CD4-positive, alpha-beta T cell (primary cell): ENCODE results near the gene FARP1. TPM values are rescaled to one million over a fixed set of nuclear protein-coding genes. Genes with fewer than 3 reads are reported as not detected.

ENCODE experiments used
- ATAC-seq: fragments of 200-7000 bp; cut with Tn5 transposase; one replicate; pipeline ENCODE4 v1.10.0; 2022; ENCODE audit warnings: mild to moderate bottlenecking; ENCODE audit not compliant: poor library complexity
- CTCF ChIA-PET: fragments of 350-600 bp; sonication (Branson Sonifier 250); formaldehyde crosslinking; loops from one replicate; lab custom pipeline; 2021; ENCODE audit warnings: antibody characterized with exemption, inconsistent platforms; lab: Charles Lee
- POLR2A ChIA-PET: fragments of 350-600 bp; sonication (Branson Sonifier 250); formaldehyde crosslinking; loops from one replicate; lab custom pipeline; 2021; ENCODE audit warnings: antibody characterized with exemption, inconsistent platforms; lab: Charles Lee
- DNase-seq, 14 experiments: peaks; one replicate each; pipeline ENCODE4 v3.0.0-alpha.2; 2013 to 2020; ENCODE audit warnings: mixed read lengths in 2 of 14
- H3K27ac ChIP-seq, 2 donors: one replicate each; pipeline versions ENCODE4 v1.5.1 to v1.7.0; 2013; ENCODE audit warnings: low read length in 2 of 2, low read depth in 1 of 2, mild to moderate bottlenecking in 1 of 2
- H3K27me3 ChIP-seq, 2 experiments: 1 replicate in 1 of 2; 2 replicates in 1 of 2; pipeline versions ENCODE4 v1.6.1 to v1.7.0; 2013; ENCODE audit warnings: low read length in 2 of 2, control low read depth in 1 of 2, mild to moderate bottlenecking in 1 of 2, moderate library complexity in 1 of 2; ENCODE audit not compliant: insufficient read depth in 2 of 2, control insufficient read depth in 1 of 2
- H3K36me3 ChIP-seq: one replicate; pipeline ENCODE4 v1.6.1; 2013; ENCODE audit warnings: low read length, control low read depth; ENCODE audit not compliant: insufficient read depth
- H3K4me1 ChIP-seq: one replicate; pipeline ENCODE4 v1.6.1; 2013; ENCODE audit warnings: low read length, control low read depth; ENCODE audit not compliant: insufficient read depth
- H3K4me3 ChIP-seq: one replicate; pipeline ENCODE4 v1.5.1; 2013; ENCODE audit warnings: mild to moderate bottlenecking, low read length, moderate library complexity
- H3K9me3 ChIP-seq, 2 experiments: 1 replicate in 1 of 2; 2 replicates in 1 of 2; pipeline versions ENCODE4 v1.6.1 to v1.7.0; 2013; ENCODE audit warnings: low read length in 2 of 2, mild to moderate bottlenecking in 2 of 2, control low read depth in 1 of 2, moderate library complexity in 1 of 2; ENCODE audit not compliant: control insufficient read depth in 1 of 2, insufficient read depth in 1 of 2
- H3K27ac Mint-ChIP-seq: one replicate; pipeline ENCODE4 v1.8.0; 2020; ENCODE audit warnings: mixed read lengths
- H3K27me3 Mint-ChIP-seq: one replicate; pipeline ENCODE4 v1.8.0; 2021; ENCODE audit warnings: mixed read lengths
- H3K36me3 Mint-ChIP-seq: one replicate; pipeline ENCODE4 v1.8.0; 2021; ENCODE audit warnings: low read depth, mixed read lengths
- H3K4me1 Mint-ChIP-seq: one replicate; pipeline ENCODE4 v1.8.0; 2021; ENCODE audit warnings: low read depth, mixed read lengths
- H3K4me3 Mint-ChIP-seq: one replicate; pipeline ENCODE4 v1.8.0; 2020; ENCODE audit warnings: mild to moderate bottlenecking, mixed read lengths
- H3K9me3 Mint-ChIP-seq: one replicate; pipeline ENCODE4 v1.8.0; 2020; ENCODE audit warnings: mixed read lengths
- intact Hi-C, 2 experiments: fragments of 100-400 bp; cut with DNase I in 1 of 2; cut with micrococcal nuclease in 1 of 2; formaldehyde crosslinking; loops; one replicate each; pipeline versions ENCODE4 v1.15.1 to v1.9.0; 2023 to 2025; cut with DNase I, micrococcal nuclease
- total RNA-seq, 174 experiments: library from RNA in 2 of 174; stranded (reverse) in 2 of 174; gene quantifications; one replicate each; pipeline ENCODE4 v1.2.3 and lab custom pipeline; 2021 to 2026
- TF ChIP-seq, protein P1 (sequence below): fragments of 200-600 bp; IDR thresholded peaks from one replicate; pipeline ENCODE4 v1.8.0; 2022; ENCODE audit warnings: antibody characterized with exemption, mild to moderate bottlenecking

Gene FARP1
- total RNA-seq, 2 experiments from 2014 or later, result 0.30 TPM; not detected in 1

DNA sequence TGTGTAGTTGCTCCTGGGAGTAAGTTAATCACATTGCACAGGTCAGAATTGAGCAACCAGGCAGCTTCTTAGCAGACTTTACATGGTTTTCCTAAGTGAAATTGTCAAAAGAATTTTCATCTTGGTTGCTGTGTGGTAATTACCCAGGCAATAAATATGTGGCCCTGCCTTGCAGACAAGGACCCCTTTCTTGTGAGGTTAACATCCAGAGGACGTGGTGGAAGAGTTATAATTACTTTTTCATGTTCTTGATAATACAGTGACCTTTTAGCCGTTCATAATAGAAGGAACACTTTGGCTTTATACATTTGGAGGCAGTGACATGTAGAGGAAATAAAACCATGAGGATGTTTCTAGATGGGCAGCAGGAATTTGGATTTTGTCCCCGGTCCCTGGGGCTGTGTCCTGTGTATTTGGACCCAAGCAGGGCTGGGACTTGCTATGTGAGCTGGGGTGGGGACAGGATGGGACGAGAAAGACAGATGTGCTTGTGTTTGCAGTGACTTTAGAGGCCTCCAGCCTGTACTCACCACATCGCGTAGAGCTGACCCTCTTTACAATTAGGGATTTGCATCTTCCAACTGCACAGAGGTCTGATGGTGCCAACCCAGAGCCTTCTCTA is 277.8 kb downstream of the FARP1 start:
- Histone ChIP-seq H3K27me3 (peaks cover 0 to 3% of the 10 kb centered on the region in 2 experiments), H3K4me1 (no peaks in the 10 kb centered on the region), H3K4me3 (no peak overlapping the region), H3K36me3 (no peaks in the 10 kb centered on the region), H3K9me3 (peaks cover 0 to 6% of the 10 kb centered on the region in 2 experiments), H3K27ac (no peak overlapping the region)
- Mint-ChIP-seq H3K4me3 (no peak overlapping the region), H3K36me3 (no peaks in the 10 kb centered on the region), H3K27ac (no peak overlapping the region), H3K9me3 (peaks cover 4% of the 10 kb centered on the region), H3K4me1 (no peaks in the 10 kb centered on the region), H3K27me3 (peaks cover 5% of the 10 kb centered on the region)
- CTCF ChIA-PET, result no interaction called here
- ATAC-seq (no peak), DNase-seq (no peak)
- intact Hi-C loops, result no loop called here
- TF ChIP-seq, protein P1, sequence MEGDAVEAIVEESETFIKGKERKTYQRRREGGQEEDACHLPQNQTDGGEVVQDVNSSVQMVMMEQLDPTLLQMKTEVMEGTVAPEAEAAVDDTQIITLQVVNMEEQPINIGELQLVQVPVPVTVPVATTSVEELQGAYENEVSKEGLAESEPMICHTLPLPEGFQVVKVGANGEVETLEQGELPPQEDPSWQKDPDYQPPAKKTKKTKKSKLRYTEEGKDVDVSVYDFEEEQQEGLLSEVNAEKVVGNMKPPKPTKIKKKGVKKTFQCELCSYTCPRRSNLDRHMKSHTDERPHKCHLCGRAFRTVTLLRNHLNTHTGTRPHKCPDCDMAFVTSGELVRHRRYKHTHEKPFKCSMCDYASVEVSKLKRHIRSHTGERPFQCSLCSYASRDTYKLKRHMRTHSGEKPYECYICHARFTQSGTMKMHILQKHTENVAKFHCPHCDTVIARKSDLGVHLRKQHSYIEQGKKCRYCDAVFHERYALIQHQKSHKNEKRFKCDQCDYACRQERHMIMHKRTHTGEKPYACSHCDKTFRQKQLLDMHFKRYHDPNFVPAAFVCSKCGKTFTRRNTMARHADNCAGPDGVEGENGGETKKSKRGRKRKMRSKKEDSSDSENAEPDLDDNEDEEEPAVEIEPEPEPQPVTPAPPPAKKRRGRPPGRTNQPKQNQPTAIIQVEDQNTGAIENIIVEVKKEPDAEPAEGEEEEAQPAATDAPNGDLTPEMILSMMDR, result no peak
- POLR2A ChIA-PET, result no interaction called here

DNA sequence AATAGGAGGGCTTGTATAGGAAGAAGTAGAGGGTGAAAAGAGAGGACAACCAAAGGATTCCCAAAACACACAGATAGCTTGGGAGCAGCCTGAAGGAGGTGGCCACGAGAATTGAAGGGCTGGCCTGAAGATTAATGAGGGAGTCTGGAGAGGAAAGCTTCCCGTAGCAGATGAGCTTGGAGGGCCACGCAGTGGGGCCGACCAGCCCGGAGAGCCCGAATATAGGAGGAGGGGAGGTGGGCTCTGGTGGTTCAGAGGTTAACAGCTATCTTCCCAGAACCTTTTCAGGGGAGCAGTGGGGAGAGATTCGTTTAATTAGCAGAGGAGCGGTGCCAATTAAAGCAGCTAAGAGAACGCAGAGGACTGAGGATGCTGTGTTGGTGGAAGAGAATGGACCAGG is 279.2 kb downstream of the FARP1 start:
- Histone ChIP-seq H3K9me3 (no peaks in the 10 kb centered on the region), H3K27ac (no peak overlapping the region), H3K36me3 (no peaks in the 10 kb centered on the region), H3K27me3 (peaks cover 0 to 3% of the 10 kb centered on the region in 2 experiments), H3K4me1 (no peaks in the 10 kb centered on the region), H3K4me3 (no peak overlapping the region)
- intact Hi-C loops, result no loop called here
- Mint-ChIP-seq H3K27ac (no peak overlapping the region), H3K36me3 (no peaks in the 10 kb centered on the region), H3K9me3 (peaks cover under 1% of the 10 kb centered on the region), H3K27me3 (peaks cover 2% of the 10 kb centered on the region), H3K4me1 (no peaks in the 10 kb centered on the region), H3K4me3 (no peak overlapping the region)
- ChIA-PET CTCF (no interaction called here), POLR2A (no interaction called here)
- ATAC-seq (no peak), DNase-seq (no peak)
- TF ChIP-seq, protein P1, result no peak

DNA sequence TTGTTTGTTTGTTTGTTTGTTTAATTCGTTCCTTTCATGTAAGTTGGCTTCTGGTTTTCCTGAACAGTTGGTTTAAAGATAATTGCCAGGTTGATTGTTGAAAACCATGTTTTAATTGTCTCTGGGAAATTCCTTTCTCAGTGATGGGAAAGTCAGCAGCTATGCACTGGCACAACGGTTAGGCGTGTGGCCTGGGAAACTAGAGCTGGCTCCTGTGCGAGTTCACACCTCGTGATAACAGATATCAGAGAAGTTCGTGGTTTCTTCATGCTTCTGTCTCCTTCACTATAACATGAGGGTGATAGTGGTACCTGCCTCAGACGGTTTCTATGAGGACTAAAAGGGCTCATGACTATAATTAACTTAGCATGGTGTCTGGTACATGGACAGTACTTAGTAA is 280.5 kb downstream of the FARP1 start:
- intact Hi-C loops, result no loop called here
- CTCF ChIA-PET, result no interaction called here
- H3K27ac ChIP-seq, result no peak overlapping the region
- H3K36me3 ChIP-seq, result no peaks in the 10 kb centered on the region
- TF ChIP-seq, protein P1, result no peak
- Mint-ChIP-seq H3K36me3 (no peaks in the 10 kb centered on the region), H3K4me3 (no peak overlapping the region), H3K27me3 (peaks cover 4% of the 10 kb centered on the region), H3K27ac (no peak overlapping the region), H3K9me3 (no peaks in the 10 kb centered on the region), H3K4me1 (no peaks in the 10 kb centered on the region)
- DNase-seq, result no peak
- POLR2A ChIA-PET, result no interaction called here
- peaks cover 0 to 5% of the 10 kb centered on the region in 2 experiments for H3K27me3 ChIP-seq
- no peaks in the 10 kb centered on the region for H3K9me3 ChIP-seq
- no peak overlapping the region for H3K4me3 ChIP-seq
- no peak for ATAC-seq
- H3K4me1 ChIP-seq, result no peaks in the 10 kb centered on the region
